ENCODE data around the gene FRMD4A. TPM values are rescaled to one million over a fixed set of nuclear protein-coding genes. Genes with fewer than 3 reads are reported as not detected.
"Not testable (repeated sequence)": the region's sequence is repeated elsewhere in the genome, so short reads cannot be mapped to it uniquely, and the experiment has no call there.

FRMD4A gene
- total RNA-seq, 2 experiments from 2014 or later = 3.1 to 3.7 TPM

DNA sequence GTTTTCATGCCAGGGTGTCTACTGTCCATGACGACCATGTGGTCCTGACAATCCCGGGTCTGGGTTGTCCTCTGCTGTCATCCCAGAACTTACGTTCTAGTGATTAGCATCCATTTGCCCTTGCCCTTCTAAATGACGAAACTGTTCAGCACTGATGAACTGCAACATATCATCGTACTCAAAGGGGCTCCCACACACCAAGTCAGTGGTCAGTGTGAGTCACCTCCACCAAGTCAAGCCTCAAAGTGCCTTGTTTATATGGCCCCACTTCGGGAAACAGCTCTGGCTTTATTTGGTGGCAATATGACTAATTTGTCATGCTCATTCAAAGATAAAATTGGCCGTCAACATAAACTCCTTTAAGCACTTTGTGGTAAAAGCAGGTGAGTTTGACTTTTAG, 110.7 kb downstream of the FRMD4A start:
- no peaks in the 10 kb centered on the region for H3K36me3 Mint-ChIP-seq (ENCODE audit: low read depth)
- no peak overlapping the region for H3K27ac Mint-ChIP-seq
- Histone ChIP-seq H3K9me3 (ENCODE audit: control insufficient read depth in 1 of 2, insufficient read depth in 1 of 2, low read length in 2 of 2) (peaks cover 0 to 3% of the 10 kb centered on the region in 2 experiments), H3K36me3 (ENCODE audit: insufficient read depth, low read length) (no peaks in the 10 kb centered on the region), H3K4me3 (ENCODE audit: low read length) (no peak overlapping the region), H3K27ac (ENCODE audit: low read depth in 1 of 2, low read length in 2 of 2) (no peak overlapping the region), H3K4me1 (ENCODE audit: insufficient read depth, low read length) (no peaks in the 10 kb centered on the region), H3K27me3 (ENCODE audit: control insufficient read depth in 1 of 2, insufficient read depth in 2 of 2, low read length in 2 of 2) (no peaks in the 10 kb centered on the region)
- H3K4me1 Mint-ChIP-seq (ENCODE audit: low read depth) = no peaks in the 10 kb centered on the region
- TF ChIP-seq CTCF (IDR thresholded peaks at IDR 0.05) = no peak
- intact Hi-C loops (cut with DNase I, micrococcal nuclease) = no loop called here
- H3K27me3 Mint-ChIP-seq = peaks cover 26% of the 10 kb centered on the region
- ChIA-PET CTCF (no interaction called here), POLR2A (no interaction called here)
- no peak for ATAC-seq (ENCODE audit: poor library complexity)
- no peak overlapping the region for H3K4me3 Mint-ChIP-seq
- no peaks in the 10 kb centered on the region for H3K9me3 Mint-ChIP-seq
- DNase-seq = no peak

DNA sequence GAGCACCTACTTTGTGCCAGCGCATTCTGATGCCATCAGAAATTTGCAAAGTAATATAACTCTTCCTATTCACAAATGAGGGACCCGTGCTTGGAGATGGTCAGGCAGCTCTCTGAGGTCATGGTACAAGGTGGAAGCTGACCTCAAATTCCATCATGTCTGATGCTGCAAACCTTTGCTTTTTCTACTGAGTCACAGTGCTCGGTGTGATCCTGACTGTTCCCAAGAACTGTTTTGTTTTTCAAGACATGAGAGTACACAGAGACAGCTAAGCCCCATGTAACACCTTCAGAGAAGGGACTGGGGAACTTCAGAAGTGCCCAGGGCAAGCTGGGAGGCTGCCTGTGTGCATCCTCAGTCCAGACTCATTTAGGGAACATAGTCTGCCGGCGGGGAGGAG, 111.3 kb downstream of the FRMD4A start:
- Histone ChIP-seq H3K36me3 (ENCODE audit: insufficient read depth, low read length) (no peaks in the 10 kb centered on the region), H3K4me1 (ENCODE audit: insufficient read depth, low read length) (no peaks in the 10 kb centered on the region), H3K4me3 (ENCODE audit: low read length) (no peak overlapping the region), H3K27me3 (ENCODE audit: control insufficient read depth in 1 of 2, insufficient read depth in 2 of 2, low read length in 2 of 2) (no peaks in the 10 kb centered on the region), H3K27ac (ENCODE audit: low read depth in 1 of 2, low read length in 2 of 2) (no peak overlapping the region), H3K9me3 (ENCODE audit: control insufficient read depth in 1 of 2, insufficient read depth in 1 of 2, low read length in 2 of 2) (peaks cover 0 to 3% of the 10 kb centered on the region in 2 experiments)
- no peak overlapping the region for H3K4me3 Mint-ChIP-seq
- H3K27ac Mint-ChIP-seq = no peak overlapping the region
- POLR2A ChIA-PET = no interaction called here
- peaks cover 23% of the 10 kb centered on the region for H3K27me3 Mint-ChIP-seq
- H3K4me1 Mint-ChIP-seq (ENCODE audit: low read depth) = no peaks in the 10 kb centered on the region
- CTCF ChIA-PET = no interaction called here
- intact Hi-C loops (cut with DNase I, micrococcal nuclease) = no loop called here
- ATAC-seq (ENCODE audit: poor library complexity) (no peak), DNase-seq (no peak)
- no peaks in the 10 kb centered on the region for H3K36me3 Mint-ChIP-seq (ENCODE audit: low read depth)
- no peak for TF ChIP-seq CTCF (IDR thresholded peaks at IDR 0.05)
- no peaks in the 10 kb centered on the region for H3K9me3 Mint-ChIP-seq

GRCh38 chr10:14215641-14216040, 115.1 kb downstream of the FRMD4A start:
- Mint-ChIP-seq H3K4me1 (ENCODE audit: low read depth) (no peaks in the 10 kb centered on the region), H3K27ac (no peak overlapping the region), H3K27me3 (peaks cover 12% of the 10 kb centered on the region), H3K4me3 (no peak overlapping the region), H3K9me3 (no peaks in the 10 kb centered on the region), H3K36me3 (ENCODE audit: low read depth) (no peaks in the 10 kb centered on the region)
- H3K27me3 ChIP-seq (ENCODE audit: control insufficient read depth in 1 of 2, insufficient read depth in 2 of 2, low read length in 2 of 2) = no peaks in the 10 kb centered on the region
- POLR2A ChIA-PET = no interaction called here
- H3K36me3 ChIP-seq (ENCODE audit: insufficient read depth, low read length) = no peaks in the 10 kb centered on the region
- peaks cover 0 to 3% of the 10 kb centered on the region in 2 experiments for H3K9me3 ChIP-seq (ENCODE audit: control insufficient read depth in 1 of 2, insufficient read depth in 1 of 2, low read length in 2 of 2)
- CTCF ChIA-PET = interaction anchor here (0.6 kb wide), 1 partner anchor 238 kb away, joined by 4 read pairs; no protein-coding TSS in a partner anchor
- H3K27ac ChIP-seq (ENCODE audit: low read depth in 1 of 2, low read length in 2 of 2) = no peak overlapping the region
- no peak overlapping the region for H3K4me3 ChIP-seq (ENCODE audit: low read length)
- no peaks in the 10 kb centered on the region for H3K4me1 ChIP-seq (ENCODE audit: insufficient read depth, low read length)
- TF ChIP-seq CTCF (IDR thresholded peaks at IDR 0.05) = no peak
- intact Hi-C loops (cut with DNase I, micrococcal nuclease) = no loop called here
- ATAC-seq (ENCODE audit: poor library complexity) (no peak), DNase-seq (no peak)

GRCh38 chr10:14213703-14214102, 117.0 kb downstream of the FRMD4A start:
- H3K27ac Mint-ChIP-seq; H3K27me3 ChIP-seq (ENCODE audit: control insufficient read depth in 1 of 2, insufficient read depth in 2 of 2, low read length in 2 of 2); H3K4me3 ChIP-seq (ENCODE audit: low read length); ATAC-seq (ENCODE audit: poor library complexity); H3K9me3 ChIP-seq (ENCODE audit: control insufficient read depth in 1 of 2, insufficient read depth in 1 of 2, low read length in 2 of 2); H3K9me3 Mint-ChIP-seq; intact Hi-C loops (cut with DNase I, micrococcal nuclease); DNase-seq; H3K27me3 Mint-ChIP-seq; H3K4me1 Mint-ChIP-seq (ENCODE audit: low read depth); H3K36me3 ChIP-seq (ENCODE audit: insufficient read depth, low read length); H3K4me1 ChIP-seq (ENCODE audit: insufficient read depth, low read length); POLR2A ChIA-PET; H3K27ac ChIP-seq (ENCODE audit: low read depth in 1 of 2, low read length in 2 of 2); H3K36me3 Mint-ChIP-seq (ENCODE audit: low read depth); H3K4me3 Mint-ChIP-seq: not testable (repeated sequence)
- CTCF ChIA-PET = interaction anchor here (1.0 kb wide), 1 partner anchor 9 kb away, joined by 4 read pairs; no protein-coding TSS in a partner anchor
